GM12872 (cell line): ENCODE results near the gene FBN1.
A peak's percentile ranks its signal among the peaks of the same experiment; 100 is the strongest.

ENCODE experiments used
- CTCF ChIP-seq: IDR thresholded peaks from 3 replicates; pipeline ENCODE4 v1.5.1; 2011; ENCODE audit warnings: low read depth, mild to moderate bottlenecking, low read length, moderate library complexity; ENCODE audit not compliant: insufficient read depth

Gene FBN1

GRCh38 chr15:48514103-48514816 is 131.2 kb downstream of the FBN1 start:
- no peak for TF ChIP-seq CTCF

- no peak for TF ChIP-seq CTCF
These were observed 134.5 kb downstream of the FBN1 start for GRCh38 chr15:48510976-48511375.

GRCh38 chr15:48507416-48508065 is 138.0 kb downstream of the FBN1 start:
- peak; percentile 93 for TF ChIP-seq CTCF

- TF ChIP-seq CTCF, result no peak
These were observed 140.4 kb downstream of the FBN1 start for GRCh38 chr15:48505067-48505466.

GRCh38 chr15:48501208-48501607 is 144.3 kb downstream of the FBN1 start:
- TF ChIP-seq CTCF, result no peak

GRCh38 chr15:48500595-48500994 is 144.9 kb downstream of the FBN1 start:
- TF ChIP-seq CTCF, result no peak

- TF ChIP-seq CTCF, result no peak
These were observed 145.5 kb downstream of the FBN1 start for GRCh38 chr15:48499978-48500377.
